ENCODE results near the gene SERGEF. TPM values are rescaled to one million over a fixed set of nuclear protein-coding genes. Genes with fewer than 3 reads are reported as not detected.

The SERGEF gene
- total RNA-seq, 3 donors from 2014 or later: 23.6 to 45.0 (median 23.8) TPM

DNA sequence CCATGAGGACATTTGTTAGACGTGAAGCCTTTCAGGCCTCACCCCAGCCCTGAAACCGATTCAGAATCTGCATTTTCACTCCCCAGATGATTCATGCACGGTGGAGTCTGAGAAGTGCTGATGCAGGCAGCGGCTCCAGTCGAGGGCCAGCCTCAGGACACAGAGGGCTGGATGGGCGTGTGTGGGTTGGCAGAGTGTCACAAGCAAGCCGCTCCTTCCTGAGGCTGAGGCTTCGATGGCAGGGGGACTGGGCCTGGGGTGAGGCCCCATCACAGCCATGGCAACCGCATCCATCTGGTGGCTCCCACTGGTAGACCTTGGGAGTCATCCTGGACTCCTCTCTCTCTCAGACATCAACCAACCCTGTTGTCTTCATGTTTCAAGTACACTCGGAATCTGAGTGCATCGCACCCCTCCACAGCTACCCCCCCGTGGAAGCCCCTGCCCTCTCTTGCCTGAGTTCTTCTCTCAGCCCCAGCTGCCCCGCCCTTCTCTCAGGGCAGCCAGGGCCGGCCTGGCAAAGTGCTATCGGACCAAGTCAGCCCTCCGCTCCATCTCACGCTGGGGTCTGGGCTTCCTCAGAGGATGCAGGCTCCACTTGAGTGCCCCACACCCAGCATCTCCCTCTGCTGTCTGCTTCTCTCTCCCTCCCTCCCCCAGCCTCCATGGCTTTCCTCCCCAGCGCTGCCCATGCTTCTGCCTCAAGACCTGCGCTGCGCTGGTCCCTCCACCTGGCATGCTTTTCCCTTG lies 267.6 kb downstream of the SERGEF start:
- no peak for ATAC-seq

GRCh38 chr11:17744151-17744940 lies 268.5 kb downstream of the SERGEF start:
- Histone ChIP-seq H3K36me3 (ENCODE audit: low read depth) (no peaks in the 10 kb centered on the region), H3K4me3 (no peak overlapping the region), H3K4me1 (ENCODE audit: low read depth) (no peaks in the 10 kb centered on the region), H3K9me3 (no peaks in the 10 kb centered on the region)
- intact Hi-C loops (cut with DNase I, micrococcal nuclease): no loop called here
- ATAC-seq (no peak), DNase-seq (peak in 1 of 3 donors; percentile 6)
- no peak for TF ChIP-seq CTCF (IDR thresholded peaks at IDR 0.05)

More for the DNA sequence above, 267.6 kb downstream of the SERGEF start:
- Histone ChIP-seq H3K9me3 (no peaks in the 10 kb centered on the region), H3K4me1 (ENCODE audit: low read depth) (no peaks in the 10 kb centered on the region), H3K4me3 (no peak overlapping the region), H3K36me3 (ENCODE audit: low read depth) (no peaks in the 10 kb centered on the region)
- TF ChIP-seq CTCF (IDR thresholded peaks at IDR 0.05): no peak
- DNase-seq: peak in 1 of 3 donors; percentile 14
- intact Hi-C loops (cut with DNase I, micrococcal nuclease): no loop called here

DNA sequence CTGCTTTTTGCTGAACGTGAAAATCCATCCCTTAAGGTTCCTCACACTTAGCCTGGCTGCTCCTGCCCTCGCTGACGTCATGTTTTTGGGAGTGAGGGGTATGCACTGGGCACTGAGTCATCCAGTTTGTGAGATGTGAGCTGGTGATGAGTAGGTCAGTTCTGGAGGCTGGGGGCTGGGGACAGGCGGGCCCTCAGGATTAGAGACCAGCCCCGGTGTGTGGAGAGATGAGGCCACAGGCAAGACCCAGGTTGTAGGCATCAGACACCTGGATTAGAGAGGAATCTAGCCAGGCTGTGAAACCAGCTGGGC lies 269.1 kb downstream of the SERGEF start:
- peak in 1 of 3 donors; percentile 0 for DNase-seq
- Histone ChIP-seq H3K9me3 (no peaks in the 10 kb centered on the region), H3K36me3 (ENCODE audit: low read depth) (no peaks in the 10 kb centered on the region), H3K4me1 (ENCODE audit: low read depth) (no peaks in the 10 kb centered on the region), H3K4me3 (no peak overlapping the region)
- ATAC-seq: no peak
- TF ChIP-seq CTCF (IDR thresholded peaks at IDR 0.05): no peak
- intact Hi-C loops (cut with DNase I, micrococcal nuclease): no loop called here

DNA sequence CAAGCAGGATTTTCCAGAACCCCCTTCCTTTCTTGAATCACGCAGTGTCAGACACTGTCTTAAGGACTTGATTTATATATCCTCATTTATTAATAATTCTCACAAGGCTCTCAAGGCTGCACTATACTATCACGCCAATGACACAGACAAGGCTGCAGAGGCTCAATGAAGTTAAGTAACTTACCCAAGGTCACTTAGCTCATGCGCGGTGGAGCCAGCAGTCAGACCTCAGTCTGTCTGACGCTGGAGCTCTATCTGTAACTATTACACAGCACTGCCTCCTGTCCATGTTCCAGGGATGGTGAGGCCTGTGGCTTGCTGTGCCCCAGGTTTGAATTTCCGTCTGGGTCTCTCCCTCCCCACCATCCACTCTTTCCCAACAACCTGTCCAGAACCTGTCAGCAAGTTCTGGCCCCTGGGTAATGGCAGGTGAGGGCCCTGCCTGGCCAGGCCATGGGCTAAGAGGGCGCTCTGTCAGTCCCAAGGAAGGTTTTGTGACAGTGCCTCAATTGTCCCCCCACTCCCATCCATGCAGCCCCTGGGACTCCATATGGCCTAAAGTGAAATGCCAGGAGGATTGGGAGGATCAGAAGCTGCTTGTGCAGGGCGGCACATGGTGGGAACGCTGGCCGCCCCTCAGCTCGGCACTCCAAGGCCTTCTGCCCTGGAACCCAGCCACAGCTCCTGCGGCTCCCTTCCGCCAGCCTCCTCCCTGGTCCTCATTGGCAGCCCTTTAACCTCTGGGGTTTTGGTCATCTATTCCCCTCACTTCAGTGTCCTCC lies 269.6 kb downstream of the SERGEF start:
- no peak for TF ChIP-seq CTCF (IDR thresholded peaks at IDR 0.05)
- peak in 1 of 3 donors; percentile 13 for DNase-seq
- intact Hi-C loops (cut with DNase I, micrococcal nuclease): no loop called here
- no peaks in the 10 kb centered on the region for H3K9me3 ChIP-seq
- H3K4me1 ChIP-seq (ENCODE audit: low read depth): no peaks in the 10 kb centered on the region
- no peaks in the 10 kb centered on the region for H3K36me3 ChIP-seq (ENCODE audit: low read depth)
- H3K4me3 ChIP-seq: no peak overlapping the region
- no peak for ATAC-seq

- DNase-seq (peak in 1 of 3 donors; percentile 3), ATAC-seq (no peak)
- Histone ChIP-seq H3K9me3 (no peaks in the 10 kb centered on the region), H3K4me3 (no peak overlapping the region), H3K36me3 (ENCODE audit: low read depth) (no peaks in the 10 kb centered on the region), H3K4me1 (ENCODE audit: low read depth) (no peaks in the 10 kb centered on the region)
- intact Hi-C loops (cut with DNase I, micrococcal nuclease): no loop called here
- no peak for TF ChIP-seq CTCF (IDR thresholded peaks at IDR 0.05)
These were observed 270.8 kb downstream of the SERGEF start for GRCh38 chr11:17742019-17742418.
